ENCODE measurements around the gene CNN2.
A peak's percentile ranks its signal among the peaks of the same experiment; 100 is the strongest.
"Not testable (repeated sequence)": the region's sequence is repeated elsewhere in the genome, so short reads cannot be mapped to it uniquely, and the experiment has no call there.

Gene CNN2

GRCh38 chr19:1010586-1011510, 15.6 kb upstream of the CNN2 start:
- DNase-seq (ENCODE audit: low read depth), result no peak

GRCh38 chr19:1011831-1012333, 14.5 kb upstream of the CNN2 start:
- no peak for DNase-seq (ENCODE audit: low read depth)

- no peak for DNase-seq (ENCODE audit: low read depth)
Measured at GRCh38 chr19:1012334-1012733, 14.1 kb upstream of the CNN2 start.

- DNase-seq (ENCODE audit: low read depth), result no peak
Measured at GRCh38 chr19:1013218-1013617, 13.2 kb upstream of the CNN2 start.

- DNase-seq (ENCODE audit: low read depth), result no peak
Measured at GRCh38 chr19:1014161-1015060, 12.0 kb upstream of the CNN2 start.

DNA sequence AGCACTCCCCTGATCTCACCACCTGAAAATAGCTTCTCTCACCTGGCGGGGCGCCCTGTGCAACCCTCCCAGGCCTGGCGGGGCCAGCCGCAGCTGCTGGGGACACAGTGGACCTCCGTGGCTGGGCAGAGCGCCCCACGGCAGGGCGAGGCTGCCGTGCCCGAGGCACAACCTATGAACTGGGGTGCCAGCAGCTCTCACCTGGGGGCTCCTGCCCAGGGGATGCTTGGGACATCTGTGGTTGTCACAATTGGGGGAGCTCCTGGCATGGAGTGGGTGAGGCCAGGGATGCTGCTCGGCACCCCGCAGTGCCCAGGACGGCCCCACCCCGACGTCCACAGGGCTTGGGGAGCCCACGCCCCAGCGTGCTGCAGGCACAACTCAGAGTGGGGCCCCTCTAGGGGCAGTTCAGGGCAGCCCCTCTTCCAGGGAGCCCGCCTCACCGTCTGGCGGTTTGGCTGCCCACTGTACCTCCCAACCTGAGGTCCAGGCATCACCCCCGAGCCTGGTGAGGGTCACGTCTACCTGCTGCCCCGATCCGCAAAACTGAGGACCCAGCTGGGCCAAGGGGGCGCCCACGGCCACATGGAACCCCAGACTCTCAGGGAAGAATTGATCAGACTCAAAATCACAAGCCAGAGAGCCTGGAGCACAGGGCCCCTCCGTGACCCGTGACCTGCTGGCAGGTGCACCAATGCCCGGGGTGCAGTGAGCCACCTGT, 11.2 kb upstream of the CNN2 start:
- DNase-seq (ENCODE audit: low read depth), result no peak

DNA sequence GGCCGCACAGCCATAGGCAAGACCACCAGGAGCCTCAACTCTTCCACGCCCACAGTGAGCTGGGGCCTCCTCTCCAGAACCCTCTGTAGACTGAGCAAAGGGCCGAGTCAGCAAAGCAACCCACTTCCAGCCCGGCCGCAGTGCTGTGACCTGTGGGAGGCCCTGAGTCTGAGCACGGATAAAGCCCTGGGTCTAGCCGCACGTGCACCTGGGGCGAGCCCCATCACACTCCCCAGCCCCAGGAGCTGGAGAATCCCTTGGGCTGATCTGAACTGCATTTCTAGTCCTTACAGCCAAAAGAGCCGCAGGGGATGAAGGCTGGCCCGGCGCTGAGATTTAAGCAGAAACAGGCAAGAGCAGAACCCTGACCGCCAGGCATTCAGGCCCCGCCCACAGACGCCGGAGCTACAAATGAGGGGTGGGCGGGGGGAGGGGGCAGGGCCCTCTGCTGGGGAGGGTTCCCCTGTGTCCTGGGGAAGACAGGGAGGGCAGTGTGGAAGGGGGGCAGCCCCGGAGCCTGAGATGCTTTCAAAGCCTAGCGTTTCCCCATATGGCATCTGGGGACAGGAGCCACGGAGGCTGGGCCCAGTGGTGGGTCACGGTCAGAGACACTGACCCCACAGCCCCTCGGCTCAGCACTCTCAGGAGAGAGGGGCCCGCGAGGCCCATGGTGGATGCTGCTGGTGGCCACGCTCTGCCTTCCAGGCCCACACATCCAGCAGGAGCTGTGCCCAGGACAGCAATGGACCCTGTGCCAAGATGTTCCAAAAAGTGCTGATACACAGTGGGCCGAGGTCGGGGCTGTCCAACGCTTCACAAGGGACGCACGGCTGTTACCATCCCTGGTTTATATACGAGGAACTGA, 10.4 kb upstream of the CNN2 start:
- DNase-seq (ENCODE audit: low read depth), result no peak

GRCh38 chr19:1016647-1017114, 9.7 kb upstream of the CNN2 start:
- no peak for DNase-seq (ENCODE audit: low read depth)

DNA sequence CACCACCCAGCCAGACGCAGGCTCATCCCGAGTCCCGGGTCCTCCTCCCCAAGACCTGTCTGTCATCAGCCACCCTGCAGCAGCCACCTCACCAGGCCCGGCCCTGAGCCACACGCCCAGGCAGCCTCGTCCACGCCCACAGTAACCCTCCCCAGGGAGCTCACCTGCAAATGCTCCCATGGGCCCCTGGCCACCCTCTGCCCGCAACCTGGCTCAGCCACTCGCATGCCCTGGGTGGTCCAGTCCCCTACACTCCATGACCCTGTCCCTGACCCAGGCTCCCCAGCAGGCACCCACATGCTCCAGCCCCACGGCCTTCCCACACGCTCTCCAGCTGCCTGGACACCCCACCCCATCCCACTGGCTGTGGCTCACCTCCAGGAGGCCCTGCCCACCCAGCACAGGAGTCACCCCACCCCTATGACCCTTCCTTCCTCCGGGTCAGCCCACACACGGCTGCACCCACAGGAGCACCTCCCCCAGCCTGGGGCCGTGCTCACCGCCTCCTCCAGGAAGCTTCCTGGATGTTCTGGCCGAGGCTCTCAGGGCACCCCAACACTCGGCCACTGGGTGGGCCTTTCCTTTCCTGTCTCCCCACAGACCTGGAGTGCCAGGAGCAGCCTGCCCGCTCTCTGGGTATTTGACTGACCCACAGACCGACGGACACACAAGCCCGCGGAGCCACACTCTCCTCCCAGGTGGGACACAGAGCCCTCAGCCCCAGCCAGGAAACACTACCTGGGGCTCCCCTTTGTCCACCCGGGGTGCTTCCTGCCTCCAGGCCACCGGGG, 9.1 kb upstream of the CNN2 start:
- no peak for DNase-seq (ENCODE audit: low read depth)

GRCh38 chr19:1017906-1018305, 8.5 kb upstream of the CNN2 start:
- no peak for DNase-seq (ENCODE audit: low read depth)

GRCh38 chr19:1018393-1018792, 8.0 kb upstream of the CNN2 start:
- no peak for DNase-seq (ENCODE audit: low read depth)

DNA sequence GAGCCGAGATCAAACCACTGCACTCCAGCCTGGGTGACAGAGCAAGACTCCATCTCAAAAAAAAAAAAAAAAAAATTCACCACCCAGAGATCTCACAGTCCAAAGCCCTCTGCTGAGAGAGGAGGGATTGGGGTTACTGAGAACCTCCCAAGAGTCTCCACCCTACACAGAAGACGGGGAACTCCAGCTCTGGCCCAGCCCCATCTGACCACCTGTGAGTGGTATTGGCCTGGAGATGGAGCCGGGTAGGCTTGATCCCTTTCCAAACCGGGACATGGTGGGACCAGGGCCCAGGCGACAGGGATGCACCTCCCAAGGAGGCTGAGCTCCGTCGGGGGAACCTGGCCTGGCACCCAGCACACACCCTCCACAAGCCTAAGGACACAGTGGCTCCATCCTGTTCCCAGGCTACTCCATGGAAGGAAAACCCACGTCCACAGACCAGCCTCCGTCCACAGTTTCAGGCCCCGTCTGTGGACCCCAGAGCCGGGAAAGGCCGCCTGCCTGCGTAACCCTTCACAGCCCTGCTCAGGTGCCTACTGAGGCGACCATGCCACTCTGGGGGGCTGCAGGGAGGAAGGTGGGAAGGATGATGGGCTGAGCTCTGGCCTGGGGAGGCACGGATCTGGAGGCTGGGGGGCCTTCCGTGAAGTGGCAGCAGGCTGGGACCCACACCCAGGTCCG, 7.3 kb upstream of the CNN2 start:
- no peak for DNase-seq (ENCODE audit: low read depth)

DNA sequence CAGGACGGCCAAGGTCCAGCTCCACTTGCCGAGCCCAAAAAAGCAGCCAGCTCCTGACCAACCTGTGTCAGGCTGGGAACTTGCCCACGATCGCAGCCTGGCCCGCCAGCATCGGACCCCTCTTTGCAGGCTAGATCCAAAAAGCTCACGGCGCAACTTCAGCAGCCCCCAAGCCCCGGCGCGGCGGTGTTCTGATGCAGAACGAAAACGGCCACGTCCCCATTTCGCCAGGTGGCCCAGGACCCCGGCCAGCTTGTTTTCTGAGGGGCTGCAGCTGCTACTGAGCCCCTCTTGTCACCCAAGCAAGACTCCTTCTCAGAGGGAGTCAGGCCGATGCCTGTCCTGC, 6.8 kb upstream of the CNN2 start:
- no peak for DNase-seq (ENCODE audit: low read depth)

- DNase-seq (ENCODE audit: low read depth), result no peak
Measured at GRCh38 chr19:1019980-1020867, 6.2 kb upstream of the CNN2 start.

DNA sequence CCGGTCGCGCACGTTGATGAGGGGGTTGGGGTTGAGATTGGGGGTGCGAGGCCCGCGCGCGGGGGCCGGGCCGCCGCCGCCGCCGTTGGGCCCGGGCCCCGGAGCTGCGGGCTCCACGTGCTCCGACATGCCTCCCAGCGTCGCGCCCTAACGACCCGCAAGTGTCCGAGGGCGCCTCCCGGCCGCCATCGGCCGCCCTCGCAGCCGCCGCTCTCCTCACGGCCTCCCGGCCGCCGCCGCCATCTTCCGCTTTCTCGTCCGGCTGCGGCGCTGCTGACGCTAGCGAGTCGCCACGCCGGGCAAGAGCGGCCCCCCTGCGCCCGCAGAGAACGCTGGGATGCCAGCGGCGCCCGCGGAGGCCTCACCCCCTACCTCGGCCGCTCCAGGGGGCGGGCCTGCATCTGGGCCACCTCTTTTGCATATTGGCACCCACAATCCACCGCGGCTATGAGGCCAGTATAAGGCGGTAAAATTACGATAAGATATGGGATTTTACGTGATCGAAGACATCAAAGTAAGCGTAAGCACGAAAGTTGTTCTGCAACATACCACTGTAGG, 5.5 kb upstream of the CNN2 start, which contains the start of gene TMEM259:
Gene TMEM259 (minus strand): TSS at position 256 of the 558 bp plus-strand sequence. CDS start 127 bp downstream, at position 129.
- peak; percentile 97 for DNase-seq (ENCODE audit: low read depth)

DNA sequence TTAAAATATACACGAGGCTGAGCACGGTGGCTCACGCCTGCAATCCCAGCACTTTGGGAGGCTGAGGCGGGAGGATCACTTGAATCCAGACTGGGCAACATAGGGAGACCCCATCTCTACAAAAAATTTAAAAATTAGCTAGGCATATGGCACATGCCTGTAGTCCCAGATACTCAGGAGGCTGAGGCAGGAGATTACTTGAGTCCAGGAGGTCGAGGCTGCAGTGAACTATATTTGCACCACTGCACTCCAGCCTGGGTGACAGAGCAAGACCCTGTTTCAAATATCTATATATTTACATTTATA, 2.6 kb upstream of the CNN2 start:
- DNase-seq (ENCODE audit: low read depth), result not testable (repeated sequence)

- not testable (repeated sequence) for DNase-seq (ENCODE audit: low read depth)
Measured at GRCh38 chr19:1025080-1025479, 1.3 kb upstream of the CNN2 start.

Measured in T-helper 22 cell (primary cell).